Esophagus (tissue), 2 donors: ENCODE results near the gene EPB41L3. TPM values are rescaled to one million over a fixed set of nuclear protein-coding genes. Genes with fewer than 3 reads are reported as not detected.

Experiments used
- H3K27ac ChIP-seq, 2 donors: one replicate each; pipeline ENCODE4 v1.5.1; 2013; ENCODE audit warnings: low read depth in 2 of 2, mild to moderate bottlenecking in 2 of 2, inconsistent platforms in 1 of 2, low read length in 1 of 2, moderate library complexity in 1 of 2
- H3K27me3 ChIP-seq, 2 donors: one replicate each; pipeline ENCODE4 v1.6.1; 2013; ENCODE audit warnings: low read length in 2 of 2, control low read depth in 1 of 2, mild to moderate bottlenecking in 1 of 2; ENCODE audit not compliant: insufficient read depth in 2 of 2, control insufficient read depth in 1 of 2
- H3K36me3 ChIP-seq, 2 donors: one replicate each; pipeline ENCODE4 v1.6.1; 2013; ENCODE audit warnings: low read length in 1 of 2; ENCODE audit not compliant: control insufficient read depth in 2 of 2, insufficient read depth in 2 of 2
- H3K4me1 ChIP-seq, 2 donors: one replicate each; pipeline ENCODE4 v1.6.1; 2013; ENCODE audit warnings: low read length in 1 of 2; ENCODE audit not compliant: control insufficient read depth in 2 of 2, insufficient read depth in 2 of 2
- H3K4me3 ChIP-seq, 2 donors: one replicate each; pipeline ENCODE4 v1.5.1; 2013; ENCODE audit warnings: low read length in 2 of 2, mild to moderate bottlenecking in 2 of 2, low read depth in 1 of 2, moderate library complexity in 1 of 2
- H3K9me3 ChIP-seq, 2 donors: one replicate each; pipeline ENCODE4 v1.6.1; 2013; ENCODE audit warnings: mild to moderate bottlenecking in 2 of 2, low read depth in 1 of 2, low read length in 1 of 2, moderate library complexity in 1 of 2; ENCODE audit not compliant: control insufficient read depth in 2 of 2, insufficient read depth in 1 of 2
- WGBS, 2 donors: extraction: QIAGEN DNeasy Blood & Tissue Kit; methylation state at CpG; one replicate each; pipeline ENCODE4 v1.1.7; 2013; 5-methylcytosine and 5-hydroxymethylcytosine counted together
- polyA plus RNA-seq, 2 donors: library from polyadenylated mRNA; stranded (reverse); fragments of 200-250 nt; gene quantifications; one replicate each; pipeline ENCODE4 v1.2.3, GENCODE V29; 2013
- donor health status: healthy with polysubstance abuse.
- donor health status: Bipolar disorder and iron deficiency.

EPB41L3 gene
- polyA plus RNA-seq, 2 donors, result 13.6 to 28.7 TPM

DNA sequence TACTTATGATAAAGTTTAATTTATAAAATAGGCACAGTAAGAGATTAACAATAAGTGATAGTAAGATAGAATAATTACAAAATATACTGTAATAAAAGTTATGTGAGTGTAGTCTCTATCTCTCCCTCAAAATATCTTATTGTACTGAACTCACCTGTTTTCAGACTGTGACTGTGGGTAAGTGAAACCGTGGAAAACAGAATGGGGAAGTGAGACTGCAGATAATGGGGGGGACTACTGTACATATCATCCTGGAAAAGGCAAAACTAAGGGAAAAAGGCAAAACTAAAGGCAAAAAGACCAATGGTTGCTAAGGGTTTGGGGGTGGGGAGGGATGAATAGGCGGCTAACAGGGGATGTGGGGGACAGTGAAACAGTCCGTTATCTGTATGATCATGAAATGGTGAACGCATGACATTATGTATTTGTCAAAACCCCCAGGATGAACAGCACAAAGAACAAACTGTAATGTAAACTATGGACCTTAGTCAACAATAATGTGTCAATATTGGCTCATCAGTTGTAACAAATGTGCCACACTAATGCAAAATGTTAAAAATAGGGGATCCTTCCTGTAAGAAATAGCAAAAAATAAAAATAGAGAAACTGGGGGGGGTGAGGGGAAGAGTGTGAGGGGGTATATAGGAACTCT, 93.8 kb downstream of the EPB41L3 start:
- Histone ChIP-seq H3K4me1 (no peaks in the 10 kb centered on the region), H3K36me3 (no peaks in the 10 kb centered on the region), H3K27me3 (no peaks in the 10 kb centered on the region), H3K27ac (no peak overlapping the region), H3K9me3 (no peaks in the 10 kb centered on the region), H3K4me3 (no peak overlapping the region)
- 82% methylated on average over 4 of the region's 4 CpGs for WGBS, 2 donors

DNA sequence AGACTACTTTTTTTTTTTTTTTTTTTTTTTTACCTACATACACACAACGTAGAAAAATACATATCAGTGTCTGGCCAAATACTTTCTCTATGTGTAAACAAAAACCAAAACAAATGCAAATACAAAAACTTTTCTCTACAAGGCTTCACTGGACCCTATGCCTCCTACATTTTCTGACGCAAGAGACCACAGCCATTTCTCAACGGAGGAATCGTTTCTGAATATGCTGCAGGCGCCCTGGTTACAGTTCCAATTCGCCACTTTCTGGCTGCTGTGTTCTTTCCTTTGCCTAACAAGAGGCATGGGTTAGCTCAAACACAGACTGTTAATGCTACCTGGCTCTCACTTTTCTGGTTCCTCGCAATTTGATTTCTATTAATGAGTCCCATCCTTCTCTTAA, 96.4 kb downstream of the EPB41L3 start:
- Histone ChIP-seq H3K4me3 (no peak overlapping the region), H3K27me3 (no peaks in the 10 kb centered on the region), H3K36me3 (no peaks in the 10 kb centered on the region), H3K9me3 (no peaks in the 10 kb centered on the region), H3K27ac (no peak overlapping the region), H3K4me1 (no peaks in the 10 kb centered on the region)
- 91 to 92% methylated on average over 7 of the region's 7 CpGs for WGBS, 2 donors

DNA sequence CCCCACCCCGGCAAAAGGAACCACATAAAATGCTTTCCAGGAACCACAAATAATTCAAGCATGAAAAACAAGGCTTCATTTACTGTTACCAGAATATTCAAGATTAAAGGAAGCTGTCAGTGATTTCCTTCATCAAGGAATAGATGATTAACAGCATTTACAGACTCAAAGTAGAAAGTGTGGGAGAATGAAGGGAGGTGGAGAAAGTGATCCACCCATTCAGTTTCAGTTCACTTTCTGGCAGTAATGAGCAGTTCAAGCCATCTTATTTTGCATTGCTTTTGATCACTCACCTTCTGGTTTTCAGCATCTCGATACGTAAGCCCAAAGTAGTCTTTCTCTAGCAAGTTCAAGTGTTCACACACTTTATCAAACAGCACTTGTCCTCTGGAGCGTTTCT, 99.0 kb downstream of the EPB41L3 start:
- no peaks in the 10 kb centered on the region for H3K36me3 ChIP-seq
- H3K27me3 ChIP-seq, result no peaks in the 10 kb centered on the region
- 79 to 80% methylated on average over 4 of the region's 4 CpGs for WGBS, 2 donors
- no peaks in the 10 kb centered on the region for H3K4me1 ChIP-seq
- H3K4me3 ChIP-seq, result no peak overlapping the region
- no peak overlapping the region for H3K27ac ChIP-seq
- H3K9me3 ChIP-seq, result no peaks in the 10 kb centered on the region

DNA sequence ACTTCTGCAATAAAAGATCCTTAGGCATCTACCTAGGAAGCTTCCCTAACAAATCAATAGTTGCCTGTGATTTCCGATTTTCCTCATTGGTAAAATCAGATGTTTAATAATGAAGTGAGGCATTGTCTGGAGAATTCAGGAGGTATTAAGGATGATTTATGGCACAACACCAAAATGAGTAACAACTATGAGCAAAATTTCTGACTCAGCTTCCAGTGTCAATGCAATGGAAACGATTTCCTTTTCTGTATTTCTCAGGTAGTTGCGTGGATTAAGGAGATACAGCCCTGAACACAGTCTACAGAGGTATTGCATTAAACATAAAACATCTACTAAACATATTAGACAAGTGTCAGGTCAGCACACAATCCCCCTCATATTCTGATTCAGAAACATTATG, 99.5 kb downstream of the EPB41L3 start:
- Histone ChIP-seq H3K4me1 (no peaks in the 10 kb centered on the region), H3K9me3 (no peaks in the 10 kb centered on the region), H3K27me3 (no peaks in the 10 kb centered on the region), H3K27ac (no peak overlapping the region), H3K36me3 (no peaks in the 10 kb centered on the region), H3K4me3 (no peak overlapping the region)
- 36 to 55% methylated on average over 3 of the region's 3 CpGs for WGBS, 2 donors

DNA sequence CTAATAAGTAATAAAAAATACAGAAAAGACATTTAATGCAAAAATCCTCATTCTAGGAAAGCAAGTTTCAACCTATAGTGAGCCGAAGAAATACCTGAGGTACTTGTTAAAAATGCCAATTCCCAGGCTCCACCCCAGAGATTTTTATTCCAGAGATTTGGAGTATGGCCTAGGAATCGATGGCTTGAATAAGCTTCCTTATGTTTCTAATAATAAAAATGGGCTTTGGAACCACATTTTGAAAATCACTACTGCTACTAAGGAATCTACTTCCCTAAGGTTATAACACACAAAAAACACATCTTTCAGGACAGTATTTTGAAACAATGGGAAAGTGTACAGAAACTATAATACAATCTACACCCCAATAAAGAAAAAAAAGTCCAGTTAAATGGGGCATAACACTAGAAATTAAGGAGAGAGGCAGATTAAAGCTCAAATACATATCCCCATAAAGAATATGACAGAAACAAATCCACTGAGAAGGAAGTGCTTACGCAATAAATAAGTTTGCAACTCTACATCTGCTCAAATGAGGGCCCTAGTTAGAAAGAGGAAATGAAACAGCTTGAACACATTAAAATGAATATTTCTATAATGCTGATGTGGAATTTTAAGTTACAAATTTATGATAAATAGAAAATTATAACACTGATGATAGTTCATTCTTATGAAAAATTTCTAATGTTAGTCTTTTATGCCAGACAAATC, 103.7 kb downstream of the EPB41L3 start:
- no peak overlapping the region for H3K27ac ChIP-seq
- H3K4me3 ChIP-seq, result no peak overlapping the region
- WGBS, 2 donors, result 79 to 80% methylated on average over 3 of the region's 3 CpGs
- H3K27me3 ChIP-seq, result no peaks in the 10 kb centered on the region
- H3K9me3 ChIP-seq, result no peaks in the 10 kb centered on the region
- no peaks in the 10 kb centered on the region for H3K36me3 ChIP-seq
- H3K4me1 ChIP-seq, result no peaks in the 10 kb centered on the region

DNA sequence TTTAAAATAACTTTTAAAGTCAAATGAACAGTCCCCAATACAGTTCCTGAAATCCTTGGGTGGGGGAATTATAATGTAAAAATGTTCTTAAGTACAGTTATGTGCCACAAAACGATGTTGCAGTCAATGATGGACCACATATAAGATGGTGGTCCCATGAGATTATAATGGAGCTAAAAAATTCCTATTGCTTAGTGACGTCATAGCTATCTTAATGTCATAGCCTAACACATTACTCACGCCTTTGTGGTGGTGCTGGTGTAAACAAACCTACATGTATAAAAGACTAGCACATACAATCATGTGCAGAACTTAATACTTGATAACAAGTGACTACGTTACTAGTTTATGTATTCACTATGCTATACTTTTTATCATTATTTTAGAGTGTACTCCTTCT, 109.4 kb downstream of the EPB41L3 start:
- WGBS, 2 donors, result 85% methylated on average over 4 of the region's 4 CpGs
- Histone ChIP-seq H3K4me3 (no peak overlapping the region), H3K4me1 (no peaks in the 10 kb centered on the region), H3K36me3 (no peaks in the 10 kb centered on the region), H3K27me3 (no peaks in the 10 kb centered on the region), H3K27ac (no peak overlapping the region), H3K9me3 (no peaks in the 10 kb centered on the region)

DNA sequence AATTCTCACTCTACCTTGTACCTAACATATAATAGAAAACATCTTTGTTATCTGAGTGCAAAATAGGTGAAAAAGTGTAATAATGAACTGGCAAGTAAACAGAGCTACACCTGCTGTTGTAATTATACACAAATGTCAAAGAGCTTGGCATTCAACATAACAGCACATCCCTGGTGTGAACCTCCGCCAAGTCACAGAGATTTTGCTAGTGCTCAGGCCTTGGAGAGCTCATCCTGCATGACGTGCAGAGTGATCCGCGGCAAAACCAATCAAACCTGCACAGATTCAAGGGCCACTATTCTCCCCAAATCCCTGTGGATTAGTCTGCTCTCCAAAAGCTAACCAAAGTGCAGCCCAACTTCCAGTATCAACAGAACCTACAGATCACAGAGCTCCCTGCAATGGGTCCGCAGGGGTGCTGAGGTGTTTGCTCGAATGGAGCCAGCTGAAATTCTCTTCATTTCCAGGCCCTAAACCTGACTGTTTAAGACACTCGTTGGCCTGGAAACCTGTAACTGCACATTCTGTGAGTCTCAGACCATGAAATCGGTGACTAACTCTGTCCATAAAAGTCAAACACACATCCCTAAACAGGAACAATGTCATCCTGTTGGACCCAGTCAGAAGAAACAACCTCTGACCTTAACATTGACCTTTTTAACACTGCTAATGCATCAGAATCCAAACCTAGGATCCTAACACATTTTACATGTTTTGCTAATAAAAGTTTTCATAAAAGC, 111.8 kb downstream of the EPB41L3 start:
- no peak overlapping the region for H3K4me3 ChIP-seq
- 78 to 80% methylated on average over 8 of the region's 8 CpGs for WGBS, 2 donors
- no peaks in the 10 kb centered on the region for H3K4me1 ChIP-seq

DNA sequence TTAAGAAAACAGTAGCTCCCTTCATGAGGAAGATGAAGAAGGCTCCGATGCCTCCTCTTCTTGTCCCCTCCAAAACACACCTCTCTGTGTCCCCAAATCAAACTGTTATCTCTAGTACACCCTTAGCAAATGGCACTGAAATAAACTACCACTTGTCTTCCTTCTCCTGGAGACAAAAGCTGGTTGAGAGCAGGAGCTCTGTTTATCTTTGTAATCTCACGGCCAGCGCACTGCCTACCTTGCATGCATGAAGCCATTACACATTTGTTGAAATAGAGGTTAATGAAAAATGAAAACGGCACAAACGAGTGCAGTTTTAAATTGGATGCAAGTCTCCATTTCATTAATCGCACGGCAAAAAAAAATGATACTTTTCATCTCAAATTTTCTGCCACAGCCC, 113.7 kb downstream of the EPB41L3 start:
- Histone ChIP-seq H3K27ac (no peak overlapping the region), H3K4me1 (no peaks in the 10 kb centered on the region), H3K4me3 (no peak overlapping the region), H3K27me3 (no peaks in the 10 kb centered on the region), H3K9me3 (no peaks in the 10 kb centered on the region), H3K36me3 (no peaks in the 10 kb centered on the region)
- 79 to 80% methylated on average over 7 of the region's 7 CpGs for WGBS, 2 donors

More for the DNA sequence above, 111.8 kb downstream of the EPB41L3 start:
- Histone ChIP-seq H3K27me3 (no peaks in the 10 kb centered on the region), H3K27ac (no peak overlapping the region), H3K36me3 (no peaks in the 10 kb centered on the region), H3K9me3 (no peaks in the 10 kb centered on the region)

DNA sequence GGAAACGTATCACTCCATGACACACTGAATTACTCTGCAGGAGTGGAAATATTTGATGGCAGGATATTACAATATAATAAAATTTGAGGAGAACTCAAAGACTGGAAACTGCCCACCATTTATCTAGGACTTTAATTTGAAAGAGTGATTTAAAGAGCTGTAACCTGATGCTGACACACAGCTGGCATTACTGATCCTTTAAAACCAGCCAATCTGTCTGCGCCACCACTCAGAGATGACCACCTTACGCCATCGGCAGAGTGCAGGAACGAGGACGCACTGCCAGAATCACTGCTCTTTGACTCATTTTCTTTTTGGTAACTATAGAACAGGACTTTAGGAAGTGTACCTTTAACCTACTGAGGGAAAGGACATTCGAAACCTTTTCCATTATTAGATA, 114.1 kb downstream of the EPB41L3 start:
- Histone ChIP-seq H3K4me3 (no peak overlapping the region), H3K9me3 (no peaks in the 10 kb centered on the region), H3K4me1 (no peaks in the 10 kb centered on the region), H3K36me3 (no peaks in the 10 kb centered on the region), H3K27ac (no peak overlapping the region), H3K27me3 (no peaks in the 10 kb centered on the region)
- 83% methylated on average over 7 of the region's 7 CpGs for WGBS, 2 donors
